Neutrophil (primary cell): ENCODE data around the gene CTU1.

ENCODE experiments used
- H3K27ac ChIP-seq: fragments of 200-600 bp; sonication (generic); 2 replicates; pipeline ENCODE4 v1.5.1; 2016; ENCODE audit warnings: mild to moderate bottlenecking, moderate library complexity
- H3K27me3 ChIP-seq: fragments of 200-600 bp; sonication (generic); 2 replicates; pipeline ENCODE4 v1.6.0; 2016; ENCODE audit warnings: mild to moderate bottlenecking
- H3K36me3 ChIP-seq: fragments of 200-600 bp; sonication (generic); 2 replicates; pipeline ENCODE4 v1.5.1; 2017
- H3K4me1 ChIP-seq, 2 experiments: fragments of 200-600 bp in 1 of 2; sonication (generic) in 1 of 2; 1 replicate in 1 of 2; 2 replicates in 1 of 2; pipeline versions ENCODE4 v1.5.1 to v1.6.1; 2013 to 2016; ENCODE audit warnings: low read depth in 1 of 2, low read length in 1 of 2, mild to moderate bottlenecking in 1 of 2, moderate library complexity in 1 of 2; ENCODE audit not compliant: control insufficient read depth in 1 of 2, insufficient read depth in 1 of 2
- H3K4me3 ChIP-seq, 2 experiments: fragments of 200-600 bp in 1 of 2; sonication (generic) in 1 of 2; 1 replicate in 1 of 2; 2 replicates in 1 of 2; pipeline ENCODE4 v1.5.1; 2013 to 2016; ENCODE audit warnings: low read depth in 1 of 2, low read length in 1 of 2, mild to moderate bottlenecking in 1 of 2, moderate library complexity in 1 of 2
- H3K9me3 ChIP-seq: fragments of 200-600 bp; sonication (generic); 2 replicates; pipeline ENCODE4 v1.5.1; 2016
- CTCF ChIP-seq: fragments of 200-600 bp; sonication (generic); IDR thresholded peaks from 2 replicates; pipeline ENCODE4 v1.5.1; 2016; ENCODE audit warnings: antibody characterized with exemption

CTU1 gene

GRCh38 chr19:51059715-51060114, 48.5 kb downstream of the CTU1 start:
- H3K4me3 ChIP-seq, result no peak overlapping the region
- peaks cover 72% of the 10 kb centered on the region for H3K27me3 ChIP-seq
- H3K9me3 ChIP-seq, result no peaks in the 10 kb centered on the region
- H3K4me1 ChIP-seq, result no peaks in the 10 kb centered on the region
- no peak for TF ChIP-seq CTCF
- no peaks in the 10 kb centered on the region for H3K36me3 ChIP-seq
- H3K27ac ChIP-seq, result no peak overlapping the region

DNA sequence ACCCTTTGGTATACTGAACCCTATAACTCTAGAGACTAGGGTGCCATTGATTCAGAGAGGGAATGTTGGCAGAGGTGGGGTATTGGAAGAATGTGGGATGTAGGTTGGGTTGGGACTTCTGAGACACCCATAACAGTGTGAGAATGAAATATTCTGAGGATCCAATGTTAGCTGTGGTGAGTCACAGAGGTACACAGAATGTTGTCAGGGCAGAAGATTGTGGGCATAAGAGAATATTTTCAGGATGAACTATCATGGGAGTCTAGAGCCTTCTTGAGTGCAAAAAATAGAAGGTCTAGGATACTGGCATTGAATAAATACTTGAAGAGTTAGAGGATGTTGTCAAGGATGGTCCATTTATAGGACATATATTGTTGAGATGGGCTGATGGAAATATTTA, 52.3 kb downstream of the CTU1 start:
- H3K4me3 ChIP-seq, result no peak overlapping the region
- H3K4me1 ChIP-seq, result no peaks in the 10 kb centered on the region
- no peak for TF ChIP-seq CTCF
- H3K36me3 ChIP-seq, result no peaks in the 10 kb centered on the region
- H3K9me3 ChIP-seq, result no peaks in the 10 kb centered on the region
- no peak overlapping the region for H3K27ac ChIP-seq
- H3K27me3 ChIP-seq, result peaks cover 51% of the 10 kb centered on the region
